Neutrophil (primary cell): Measurements from ENCODE around the gene MDFIC2.

Experiments
- H3K27ac ChIP-seq: fragments of 200-600 bp; sonication (generic); 2 replicates; pipeline ENCODE4 v1.5.1; 2016; ENCODE audit warnings: mild to moderate bottlenecking, moderate library complexity
- H3K27me3 ChIP-seq: fragments of 200-600 bp; sonication (generic); 2 replicates; pipeline ENCODE4 v1.6.0; 2016; ENCODE audit warnings: mild to moderate bottlenecking
- H3K36me3 ChIP-seq: fragments of 200-600 bp; sonication (generic); 2 replicates; pipeline ENCODE4 v1.5.1; 2017
- H3K4me1 ChIP-seq, 2 experiments: fragments of 200-600 bp in 1 of 2; sonication (generic) in 1 of 2; 1 replicate in 1 of 2; 2 replicates in 1 of 2; pipeline versions ENCODE4 v1.5.1 to v1.6.1; 2013 to 2016; ENCODE audit warnings: low read depth in 1 of 2, low read length in 1 of 2, mild to moderate bottlenecking in 1 of 2, moderate library complexity in 1 of 2; ENCODE audit not compliant: control insufficient read depth in 1 of 2, insufficient read depth in 1 of 2
- H3K4me3 ChIP-seq, 2 experiments: fragments of 200-600 bp in 1 of 2; sonication (generic) in 1 of 2; 1 replicate in 1 of 2; 2 replicates in 1 of 2; pipeline ENCODE4 v1.5.1; 2013 to 2016; ENCODE audit warnings: low read depth in 1 of 2, low read length in 1 of 2, mild to moderate bottlenecking in 1 of 2, moderate library complexity in 1 of 2
- H3K9me3 ChIP-seq: fragments of 200-600 bp; sonication (generic); 2 replicates; pipeline ENCODE4 v1.5.1; 2016
- CTCF ChIP-seq: fragments of 200-600 bp; sonication (generic); IDR thresholded peaks from 2 replicates; pipeline ENCODE4 v1.5.1; 2016; ENCODE audit warnings: antibody characterized with exemption

MDFIC2 gene

GRCh38 chr3:70156808-70157207, 155.6 kb downstream of the MDFIC2 start:
- Histone ChIP-seq H3K4me3 (no peak overlapping the region), H3K27ac (no peak overlapping the region), H3K27me3 (no peaks in the 10 kb centered on the region), H3K4me1 (no peaks in the 10 kb centered on the region), H3K36me3 (no peaks in the 10 kb centered on the region), H3K9me3 (no peaks in the 10 kb centered on the region)
- no peak for TF ChIP-seq CTCF

DNA sequence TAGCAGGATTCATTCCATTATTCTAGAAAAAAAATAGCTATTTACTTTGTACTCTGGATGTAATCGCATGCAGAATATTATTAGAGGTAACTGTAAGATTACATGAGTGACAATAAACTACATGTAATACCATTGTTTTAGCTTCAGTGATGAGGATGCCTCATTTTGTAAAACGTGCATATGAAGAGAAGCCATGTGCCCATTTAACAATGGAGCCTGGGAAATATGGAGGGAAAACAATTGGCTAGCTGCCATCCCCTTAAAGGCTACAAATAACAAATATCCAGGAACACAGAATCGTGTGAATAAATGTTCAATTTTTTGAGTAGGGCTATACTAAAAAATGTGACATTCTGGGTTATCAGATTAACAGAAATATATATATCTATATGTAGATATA, 161.8 kb downstream of the MDFIC2 start:
- Histone ChIP-seq H3K27me3 (no peaks in the 10 kb centered on the region), H3K27ac (no peak overlapping the region), H3K9me3 (no peaks in the 10 kb centered on the region), H3K4me3 (no peak overlapping the region), H3K4me1 (no peaks in the 10 kb centered on the region), H3K36me3 (no peaks in the 10 kb centered on the region)
- no peak for TF ChIP-seq CTCF

GRCh38 chr3:70149714-70150400, 162.6 kb downstream of the MDFIC2 start:
- no peak for TF ChIP-seq CTCF
- no peak overlapping the region for H3K27ac ChIP-seq
- no peak overlapping the region for H3K4me3 ChIP-seq
- no peaks in the 10 kb centered on the region for H3K27me3 ChIP-seq
- H3K4me1 ChIP-seq: no peaks in the 10 kb centered on the region
- H3K9me3 ChIP-seq: no peaks in the 10 kb centered on the region
- H3K36me3 ChIP-seq: no peaks in the 10 kb centered on the region
